ENCODE measurements around the gene TTC33.
"Not testable (repeated sequence)": the region's sequence is repeated elsewhere in the genome, so short reads cannot be mapped to it uniquely, and the experiment has no call there.

The TTC33 gene

GRCh38 chr5:40653221-40654022 lies 102.3 kb downstream of the TTC33 start:
- DNase-seq (ENCODE audit: low read depth in 2 of 2): no peak

GRCh38 chr5:40652441-40653220 lies 103.1 kb downstream of the TTC33 start:
- no peak for DNase-seq (ENCODE audit: low read depth in 2 of 2)

- DNase-seq (ENCODE audit: low read depth in 2 of 2): no peak
Observed at GRCh38 chr5:40651201-40651600, 104.6 kb downstream of the TTC33 start.

GRCh38 chr5:40649463-40650030 lies 106.2 kb downstream of the TTC33 start:
- DNase-seq (ENCODE audit: low read depth in 2 of 2): no peak

GRCh38 chr5:40648150-40648549 lies 107.6 kb downstream of the TTC33 start:
- DNase-seq (ENCODE audit: low read depth in 2 of 2): no peak

- DNase-seq (ENCODE audit: low read depth in 2 of 2): no peak
Observed at GRCh38 chr5:40646266-40646665, 109.5 kb downstream of the TTC33 start.

- not testable (repeated sequence) for DNase-seq (ENCODE audit: low read depth in 2 of 2)
Observed at GRCh38 chr5:40639531-40639930, 116.2 kb downstream of the TTC33 start.

- DNase-seq (ENCODE audit: low read depth in 2 of 2): no peak
Observed at GRCh38 chr5:40634593-40634992, 121.2 kb downstream of the TTC33 start.

GRCh38 chr5:40634154-40634553 lies 121.6 kb downstream of the TTC33 start:
- no peak for DNase-seq (ENCODE audit: low read depth in 2 of 2)

- no peak for DNase-seq (ENCODE audit: low read depth in 2 of 2)
Observed at GRCh38 chr5:40631236-40631635, 124.5 kb downstream of the TTC33 start.

GRCh38 chr5:40630126-40630525 lies 125.6 kb downstream of the TTC33 start:
- no peak for DNase-seq (ENCODE audit: low read depth in 2 of 2)

- no peak for DNase-seq (ENCODE audit: low read depth in 2 of 2)
Observed at GRCh38 chr5:40628407-40628806, 127.4 kb downstream of the TTC33 start.

- no peak for DNase-seq (ENCODE audit: low read depth in 2 of 2)
Observed at GRCh38 chr5:40627706-40628105, 128.1 kb downstream of the TTC33 start.

- no peak for DNase-seq (ENCODE audit: low read depth in 2 of 2)
Observed at GRCh38 chr5:40626801-40627200, 129.0 kb downstream of the TTC33 start.

- DNase-seq (ENCODE audit: low read depth in 2 of 2): no peak
Observed at GRCh38 chr5:40623480-40624420, 132.0 kb downstream of the TTC33 start.

- no peak for DNase-seq (ENCODE audit: low read depth in 2 of 2)
Observed at GRCh38 chr5:40622463-40623252, 133.1 kb downstream of the TTC33 start.

GRCh38 chr5:40619421-40619820 lies 136.3 kb downstream of the TTC33 start:
- no peak for DNase-seq (ENCODE audit: low read depth in 2 of 2)

GRCh38 chr5:40618926-40619325 lies 136.8 kb downstream of the TTC33 start:
- no peak for DNase-seq (ENCODE audit: low read depth in 2 of 2)

GRCh38 chr5:40616781-40617180 lies 139.0 kb downstream of the TTC33 start:
- no peak for DNase-seq (ENCODE audit: low read depth in 2 of 2)

GRCh38 chr5:40615586-40616170 lies 140.1 kb downstream of the TTC33 start:
- DNase-seq (ENCODE audit: low read depth in 2 of 2): no peak
